NCI-H774 (cell line): ENCODE data around the gene SEMA6A.
"Not testable (repeated sequence)": the region's sequence is repeated elsewhere in the genome, so short reads cannot be mapped to it uniquely, and the experiment has no call there.

ENCODE experiments used
- DNase-seq: peaks from one replicate; lab custom pipeline; 2025; lab: John Stamatoyannopoulos, UW

The SEMA6A gene

DNA sequence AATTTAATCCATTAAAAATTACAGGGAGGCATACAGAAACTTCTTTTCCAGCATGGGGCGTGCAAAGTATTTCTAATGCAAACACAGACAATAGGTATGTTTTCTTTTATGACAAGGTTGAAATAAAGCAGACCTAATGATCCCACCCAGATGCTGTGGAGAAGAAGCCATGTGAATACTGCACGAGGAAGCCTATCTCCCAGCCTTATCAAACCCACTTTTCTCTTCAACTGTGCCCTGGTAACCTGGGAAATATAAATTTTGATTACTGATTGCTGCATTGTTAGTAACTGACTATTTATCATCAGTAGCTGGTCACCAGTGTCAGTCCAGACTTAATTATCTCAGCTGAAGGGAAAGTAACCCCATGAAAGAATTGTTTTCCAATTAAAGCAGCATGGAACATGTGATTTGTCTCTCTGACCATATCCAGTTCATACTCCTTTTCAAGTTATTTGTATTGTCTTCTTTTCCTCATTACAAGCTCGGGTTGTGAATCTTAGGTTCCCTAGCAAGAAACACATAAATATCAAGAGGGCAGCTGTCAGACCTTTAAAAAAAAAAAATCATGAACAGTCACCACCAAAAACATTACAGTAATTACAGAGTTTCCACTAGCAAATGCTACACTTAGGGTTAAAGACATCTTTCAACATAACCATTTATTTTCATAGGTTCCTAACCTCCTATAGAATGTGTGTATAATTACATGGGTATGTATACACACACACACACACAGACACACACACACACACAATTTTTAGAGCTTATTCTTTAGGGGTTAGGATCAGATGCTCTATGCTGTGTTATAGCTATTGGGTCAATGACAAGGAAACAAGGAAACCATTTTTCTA lies 50.3 kb downstream of the SEMA6A start:
- no peak for DNase-seq

DNA sequence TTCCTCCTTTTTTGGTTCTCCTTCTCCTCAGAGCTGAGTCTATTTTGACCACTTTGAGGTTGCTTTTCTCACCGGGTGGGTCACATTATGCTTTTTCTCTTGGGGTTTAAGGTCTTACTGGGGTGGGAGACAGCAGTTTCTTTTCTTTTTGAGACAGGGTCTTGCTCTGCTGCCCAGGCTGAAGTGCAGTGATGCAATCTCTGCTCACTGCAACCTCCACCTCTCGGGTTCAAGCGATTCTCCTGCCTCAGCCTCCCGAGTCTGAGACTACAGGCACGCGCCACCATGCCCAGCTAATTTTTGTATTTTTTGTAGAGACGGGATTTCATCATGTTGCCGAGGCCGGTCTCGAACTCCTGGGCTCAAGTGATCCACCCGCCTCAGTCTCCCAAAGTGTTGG lies 51.4 kb downstream of the SEMA6A start:
- not testable (repeated sequence) for DNase-seq

GRCh38 chr5:116522356-116523136 lies 52.1 kb downstream of the SEMA6A start:
- no peak for DNase-seq

- no peak for DNase-seq
Observed at GRCh38 chr5:116521173-116521872, 53.3 kb downstream of the SEMA6A start.

GRCh38 chr5:116520771-116521170 lies 53.9 kb downstream of the SEMA6A start:
- DNase-seq: no peak

- no peak for DNase-seq
Observed at GRCh38 chr5:116518423-116518822, 56.2 kb downstream of the SEMA6A start.

DNA sequence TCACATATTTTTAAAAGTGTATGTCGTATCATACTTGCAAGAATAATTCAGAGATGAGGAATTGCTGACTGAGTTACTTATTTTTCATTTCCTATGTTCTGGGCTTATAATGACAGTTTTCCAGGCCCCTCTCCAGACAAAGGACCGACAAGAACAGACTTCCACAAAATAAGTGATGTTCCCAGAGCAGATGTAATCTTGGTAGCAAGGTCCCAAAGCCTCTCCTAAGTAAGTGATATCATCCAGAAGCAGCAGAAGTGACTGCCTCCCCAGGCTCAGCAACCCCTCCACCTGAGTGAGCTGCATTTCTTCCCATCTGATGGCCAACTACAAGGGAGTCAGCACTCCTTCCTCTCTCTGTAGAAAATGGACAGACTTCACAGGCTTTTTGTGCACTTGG lies 57.1 kb downstream of the SEMA6A start:
- no peak for DNase-seq

GRCh38 chr5:116516021-116516420 lies 58.6 kb downstream of the SEMA6A start:
- DNase-seq: no peak

GRCh38 chr5:116514421-116514970 lies 60.1 kb downstream of the SEMA6A start:
- DNase-seq: no peak

DNA sequence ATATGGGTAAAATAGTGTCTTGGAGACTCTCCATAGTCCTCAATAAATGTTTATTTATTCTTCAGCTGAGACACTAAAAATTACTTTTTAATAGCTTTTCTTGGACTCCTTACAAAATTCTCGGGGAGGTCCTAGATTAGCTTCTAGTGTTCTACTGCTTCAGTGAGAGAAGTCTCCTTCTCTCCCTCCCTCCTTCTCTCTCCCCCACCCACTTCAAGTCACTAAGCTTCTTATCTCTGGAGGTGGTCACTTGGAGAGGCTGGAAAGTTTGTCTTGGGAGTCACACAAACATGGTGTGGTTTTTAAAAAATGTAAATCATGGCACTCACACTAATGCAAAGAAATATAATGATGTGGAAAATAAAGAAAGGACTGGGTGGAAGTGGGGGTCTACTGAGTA lies 64.1 kb downstream of the SEMA6A start:
- no peak for DNase-seq

- DNase-seq: no peak
Observed at GRCh38 chr5:116509483-116510244, 65.0 kb downstream of the SEMA6A start.

DNA sequence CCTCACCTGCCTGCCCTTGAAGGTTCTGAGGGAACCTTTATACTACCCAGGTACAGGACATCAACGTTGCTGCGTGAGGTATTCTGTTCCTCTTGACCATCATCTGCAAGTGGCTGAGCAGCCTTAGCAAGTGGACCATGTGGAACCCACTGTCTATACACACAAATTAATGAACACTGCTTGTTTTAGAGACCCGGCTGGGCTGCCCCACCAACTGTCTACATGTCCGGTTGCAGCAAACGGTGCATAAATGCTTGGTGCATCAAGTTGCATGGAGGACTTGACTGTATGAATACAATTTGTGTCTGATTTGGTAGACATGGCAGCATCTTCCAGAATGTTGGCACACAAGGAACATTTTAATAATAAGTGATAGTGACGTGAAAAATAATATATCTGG lies 65.8 kb downstream of the SEMA6A start:
- no peak for DNase-seq

DNA sequence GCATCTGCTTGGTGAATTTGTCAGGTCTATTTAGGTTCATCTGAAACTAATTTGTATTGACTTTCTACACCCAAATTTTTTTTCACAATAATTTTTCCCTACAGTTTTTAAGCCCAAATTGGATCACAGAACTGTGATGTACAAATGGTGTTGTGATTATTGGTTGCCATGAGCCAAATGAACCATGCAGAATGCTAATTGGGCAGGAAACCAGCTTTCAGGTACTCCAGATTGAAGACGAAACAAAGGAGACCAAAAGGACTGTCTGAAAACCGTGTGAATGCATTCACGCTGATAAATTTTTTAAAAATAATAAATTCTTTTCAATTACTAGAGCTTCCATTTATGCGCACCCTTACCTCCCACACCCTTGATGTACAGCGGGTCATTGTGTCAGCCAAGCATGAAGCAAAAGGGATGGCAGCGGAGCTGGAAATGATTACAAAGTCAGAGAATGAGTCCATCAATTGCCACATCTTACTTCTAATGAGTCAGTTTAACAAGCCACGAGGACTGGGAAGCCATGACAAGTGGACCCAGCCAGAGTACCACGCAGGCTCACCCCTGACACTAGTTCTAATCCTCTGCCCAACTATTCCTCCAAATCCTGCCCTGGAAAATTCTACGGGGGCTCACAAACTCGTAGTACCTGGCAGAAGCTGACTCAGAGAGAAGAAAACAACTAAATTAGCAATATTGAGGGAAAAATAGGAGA lies 66.5 kb downstream of the SEMA6A start:
- no peak for DNase-seq

DNA sequence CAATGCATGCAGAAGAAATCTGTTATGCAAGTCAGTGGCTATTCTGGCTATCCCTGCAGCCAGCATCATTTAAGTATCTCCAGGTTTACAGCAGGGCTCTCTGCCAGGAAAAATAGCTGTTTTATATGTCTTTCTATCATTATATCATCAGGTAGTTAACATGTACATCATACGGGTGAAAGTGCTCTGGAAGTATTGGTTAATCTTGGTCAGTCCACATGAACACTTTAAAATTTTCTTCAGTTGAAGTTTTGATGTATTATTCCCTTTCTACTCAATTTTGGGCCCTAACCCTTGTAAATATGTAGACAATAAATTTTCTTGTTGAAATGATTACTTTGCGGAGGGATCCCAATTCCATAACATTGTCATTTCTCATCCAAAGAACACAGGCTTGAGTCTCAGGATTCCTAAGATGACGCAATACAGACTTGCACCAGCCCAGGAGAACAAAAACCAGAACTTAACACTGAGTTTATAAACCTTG lies 67.5 kb downstream of the SEMA6A start:
- DNase-seq: no peak

DNA sequence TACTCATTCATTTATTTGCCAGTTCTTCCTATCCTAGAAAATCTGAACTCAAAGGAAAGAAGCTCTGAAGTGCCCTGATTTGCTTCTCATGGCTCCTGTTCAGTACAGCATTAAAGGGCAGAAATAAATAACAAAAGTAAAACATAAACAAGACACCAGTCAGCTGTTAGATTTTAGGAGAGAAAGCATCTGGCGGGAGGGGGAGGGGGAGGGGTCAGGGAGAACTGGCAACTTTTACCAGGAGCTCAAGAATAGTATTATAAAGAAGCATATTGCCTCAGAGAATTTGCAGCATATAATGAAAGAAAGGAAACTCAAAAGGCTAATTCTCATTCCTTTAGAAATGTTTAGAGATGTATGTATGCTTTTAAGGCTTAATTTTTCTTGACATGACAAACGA lies 68.1 kb downstream of the SEMA6A start:
- no peak for DNase-seq

DNA sequence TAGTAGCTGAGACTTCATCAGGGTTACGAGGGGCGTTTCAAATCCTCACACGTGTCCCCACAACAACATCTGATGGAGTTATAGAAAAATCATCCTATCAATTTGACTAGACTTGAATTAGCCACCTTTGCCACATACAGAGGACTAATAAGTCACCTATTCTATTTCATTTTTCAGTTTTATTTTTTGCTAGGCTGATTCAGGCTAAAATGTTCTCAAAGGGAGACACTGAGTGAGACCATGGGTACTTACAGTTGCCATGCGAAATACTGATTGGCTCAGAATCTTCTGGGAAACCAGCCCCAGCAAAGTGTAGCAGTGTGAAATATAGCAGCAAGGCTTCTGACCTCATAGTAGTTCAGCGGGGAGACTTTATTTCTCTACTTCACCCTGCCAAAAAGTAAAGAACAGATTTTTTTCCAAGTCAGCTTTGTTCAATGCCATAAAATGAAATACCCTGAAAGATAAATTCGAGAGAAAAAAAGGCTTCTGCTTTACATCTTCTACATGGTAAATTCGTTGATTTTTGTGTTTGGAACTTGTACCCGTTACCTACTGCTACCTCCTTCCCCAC lies 69.9 kb downstream of the SEMA6A start:
- no peak for DNase-seq

DNA sequence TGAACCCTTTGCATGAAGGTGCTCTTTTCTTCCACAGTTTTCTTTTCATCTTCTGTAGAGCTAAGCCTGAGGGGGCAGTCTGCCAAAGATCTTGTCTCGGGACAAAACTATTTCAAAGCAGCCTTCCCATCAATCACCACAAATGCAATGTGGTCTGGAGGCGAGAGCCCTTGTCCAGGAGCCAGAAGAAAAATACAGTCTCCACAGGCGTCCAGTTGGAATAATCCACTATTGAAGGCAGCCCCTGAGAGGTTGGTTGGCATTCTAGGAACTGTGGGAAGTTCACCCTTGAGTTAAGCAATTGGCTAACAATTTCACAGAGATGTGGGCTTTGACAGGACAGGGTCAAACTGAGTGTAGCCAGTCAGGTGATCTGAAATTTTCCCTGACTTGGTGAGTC lies 72.0 kb downstream of the SEMA6A start:
- no peak for DNase-seq

GRCh38 chr5:116502138-116502537 lies 72.5 kb downstream of the SEMA6A start:
- no peak for DNase-seq

DNA sequence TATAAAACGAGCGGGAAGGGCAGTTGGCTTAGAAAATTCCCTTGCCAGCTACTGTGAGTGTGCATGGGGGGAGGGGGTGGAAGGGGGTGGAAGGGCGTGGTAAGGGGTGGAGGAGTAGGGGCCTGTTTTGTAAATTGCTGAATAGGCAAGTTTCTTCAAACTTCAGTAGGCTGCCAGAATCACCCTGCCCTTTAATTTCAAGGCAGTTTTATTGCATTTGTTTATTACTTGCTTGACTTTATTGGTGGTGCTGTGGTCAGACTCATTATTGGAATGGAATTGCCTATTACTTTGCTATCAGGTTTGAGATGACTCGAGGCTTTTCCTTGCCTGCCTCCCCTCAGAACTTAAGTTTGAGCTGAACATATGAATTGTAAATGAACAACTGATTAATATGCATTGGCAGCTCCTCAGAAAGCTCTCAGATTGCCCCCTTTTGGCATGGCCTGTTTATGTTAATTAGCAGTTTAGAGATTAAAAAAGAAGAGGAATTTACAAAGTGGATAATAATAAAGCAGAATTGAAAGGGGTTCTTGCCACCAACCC lies 76.0 kb downstream of the SEMA6A start:
- DNase-seq: no peak

GRCh38 chr5:116497631-116498030 lies 77.0 kb downstream of the SEMA6A start:
- DNase-seq: no peak
